Measurements from ENCODE around the gene TM2D3.
"Not testable (repeated sequence)": the region's sequence is repeated elsewhere in the genome, so short reads cannot be mapped to it uniquely, and the experiment has no call there.

The TM2D3 gene

GRCh38 chr15:101654624-101655337 is 2.6 kb upstream of the TM2D3 start:
- H3K36me3 ChIP-seq (ENCODE audit: control insufficient read depth, insufficient read depth, low read length); H3K27me3 ChIP-seq (ENCODE audit: insufficient read depth, low read length, poor library complexity); H4K5ac ChIP-seq (ENCODE audit: low read length); H3K79me1 ChIP-seq (ENCODE audit: low read length); H3K4ac ChIP-seq (ENCODE audit: low read depth, low read length); H3K9ac ChIP-seq (ENCODE audit: low read length); H3K23ac ChIP-seq (ENCODE audit: low read length); H4K8ac ChIP-seq (ENCODE audit: low read depth, low read length); H3K56ac ChIP-seq (ENCODE audit: low read length); H2AK5ac ChIP-seq (ENCODE audit: low read length); H3K4me1 ChIP-seq (ENCODE audit: control insufficient read depth, low read depth, low read length); H3K4me3 ChIP-seq (ENCODE audit: low read length); H3K27ac ChIP-seq (ENCODE audit: low read depth, low read length); H2BK5ac ChIP-seq (ENCODE audit: low read length); H3K18ac ChIP-seq (ENCODE audit: low read length); H2BK120ac ChIP-seq (ENCODE audit: low read depth, low read length); H3K4me2 ChIP-seq (ENCODE audit: low read length); H2BK15ac ChIP-seq (replicated peaks; ENCODE audit: low read depth): not testable (repeated sequence)
- peaks cover 10% of the 10 kb centered on the region for H3K79me2 ChIP-seq (ENCODE audit: control insufficient read depth, insufficient read depth, low read length)
- WGBS (ENCODE audit: extremely low coverage, insufficient coverage, low lambda C conversion rate) = no CpG with 5 or more reads among the region's 10 CpGs
- peak; percentile 37 for DNase-seq

GRCh38 chr15:101654171-101654570 is 2.0 kb upstream of the TM2D3 start:
- DNase-seq = no peak
- H2AK5ac ChIP-seq (ENCODE audit: low read length) = no peak overlapping the region
- H4K5ac ChIP-seq (ENCODE audit: low read length) = no peak overlapping the region
- H3K79me1 ChIP-seq (ENCODE audit: low read length) = peaks cover 12% of the 10 kb centered on the region
- H2BK5ac ChIP-seq (ENCODE audit: low read length) = no peak overlapping the region
- no peak overlapping the region for H3K23ac ChIP-seq (ENCODE audit: low read length)
- no peaks in the 10 kb centered on the region for H3K27me3 ChIP-seq (ENCODE audit: insufficient read depth, low read length, poor library complexity)
- H3K4me2 ChIP-seq (ENCODE audit: low read length) = no peak overlapping the region
- peaks cover 13% of the 10 kb centered on the region for H3K79me2 ChIP-seq (ENCODE audit: control insufficient read depth, insufficient read depth, low read length)
- H3K9ac ChIP-seq (ENCODE audit: low read length) = no peak overlapping the region
- H4K8ac ChIP-seq (ENCODE audit: low read depth, low read length) = no peak overlapping the region
- no peak overlapping the region for H3K56ac ChIP-seq (ENCODE audit: low read length)
- H3K4me3 ChIP-seq (ENCODE audit: low read length) = no peak overlapping the region
- no peak overlapping the region for H3K27ac ChIP-seq (ENCODE audit: low read depth, low read length)
- H3K18ac ChIP-seq (ENCODE audit: low read length) = no peak overlapping the region
- H3K36me3 ChIP-seq (ENCODE audit: control insufficient read depth, insufficient read depth, low read length) = no peaks in the 10 kb centered on the region
- no peak overlapping the region for H2BK120ac ChIP-seq (ENCODE audit: low read depth, low read length)
- no CpG with 5 or more reads among the region's 8 CpGs for WGBS (ENCODE audit: extremely low coverage, insufficient coverage, low lambda C conversion rate)
- peaks cover 3% of the 10 kb centered on the region for H3K4me1 ChIP-seq (ENCODE audit: control insufficient read depth, low read depth, low read length)
- H2BK15ac ChIP-seq (replicated peaks; ENCODE audit: low read depth) = no peak overlapping the region
- no peak overlapping the region for H3K4ac ChIP-seq (ENCODE audit: low read depth, low read length)

- Histone ChIP-seq H3K27ac (ENCODE audit: low read depth, low read length) (peak overlapping the region; percentile 42), H3K4me2 (ENCODE audit: low read length) (peak overlapping the region; percentile 95), H3K27me3 (ENCODE audit: insufficient read depth, low read length, poor library complexity) (no peaks in the 10 kb centered on the region), H3K56ac (ENCODE audit: low read length) (peak overlapping the region; percentile 99), H3K9ac (ENCODE audit: low read length) (peak overlapping the region; percentile 96), H3K79me2 (ENCODE audit: control insufficient read depth, insufficient read depth, low read length) (peaks cover 13% of the 10 kb centered on the region), H2AK5ac (ENCODE audit: low read length) (no peak overlapping the region), H2BK120ac (ENCODE audit: low read depth, low read length) (no peak overlapping the region), H3K4me1 (ENCODE audit: control insufficient read depth, low read depth, low read length) (peaks cover 3% of the 10 kb centered on the region), H3K4me3 (ENCODE audit: low read length) (peak overlapping the region; percentile 87), H2BK5ac (ENCODE audit: low read length) (no peak overlapping the region), H3K79me1 (ENCODE audit: low read length) (peaks cover 12% of the 10 kb centered on the region), H2BK15ac (replicated peaks; ENCODE audit: low read depth) (no peak overlapping the region), H3K18ac (ENCODE audit: low read length) (peak overlapping the region; percentile 53), H3K23ac (ENCODE audit: low read length) (peak overlapping the region; percentile 15), H4K8ac (ENCODE audit: low read depth, low read length) (no peak overlapping the region), H3K4ac (ENCODE audit: low read depth, low read length) (no peak overlapping the region), H3K36me3 (ENCODE audit: control insufficient read depth, insufficient read depth, low read length) (no peaks in the 10 kb centered on the region), H4K5ac (ENCODE audit: low read length) (no peak overlapping the region)
- DNase-seq = peak; percentile 56
- no CpG with 5 or more reads among the region's 42 CpGs for WGBS (ENCODE audit: extremely low coverage, insufficient coverage, low lambda C conversion rate)
Measured at GRCh38 chr15:101652786-101653430, 727 bp upstream of the TM2D3 start.

- Histone ChIP-seq H2BK120ac (ENCODE audit: low read depth, low read length) (no peak overlapping the region), H2AK5ac (ENCODE audit: low read length) (no peak overlapping the region), H4K8ac (ENCODE audit: low read depth, low read length) (no peak overlapping the region), H3K4me2 (ENCODE audit: low read length) (peak overlapping the region; percentile 90), H2BK5ac (ENCODE audit: low read length) (no peak overlapping the region), H3K4me3 (ENCODE audit: low read length) (peak overlapping the region; percentile 93), H3K79me1 (ENCODE audit: low read length) (peaks cover 16% of the 10 kb centered on the region), H4K5ac (ENCODE audit: low read length) (no peak overlapping the region), H3K56ac (ENCODE audit: low read length) (peak overlapping the region; percentile 93), H3K27me3 (ENCODE audit: insufficient read depth, low read length, poor library complexity) (no peaks in the 10 kb centered on the region), H3K9ac (ENCODE audit: low read length) (peak overlapping the region; percentile 83), H3K4ac (ENCODE audit: low read depth, low read length) (no peak overlapping the region), H3K27ac (ENCODE audit: low read depth, low read length) (peak overlapping the region; percentile 87), H3K36me3 (ENCODE audit: control insufficient read depth, insufficient read depth, low read length) (no peaks in the 10 kb centered on the region), H3K23ac (ENCODE audit: low read length) (no peak overlapping the region), H3K4me1 (ENCODE audit: control insufficient read depth, low read depth, low read length) (peaks cover 3% of the 10 kb centered on the region), H2BK15ac (replicated peaks; ENCODE audit: low read depth) (no peak overlapping the region), H3K79me2 (ENCODE audit: control insufficient read depth, insufficient read depth, low read length) (peaks cover 13% of the 10 kb centered on the region), H3K18ac (ENCODE audit: low read length) (peak overlapping the region; percentile 47)
- DNase-seq = peak; percentile 52
- WGBS (ENCODE audit: extremely low coverage, insufficient coverage, low lambda C conversion rate) = no CpG with 5 or more reads among the region's 32 CpGs
Measured at GRCh38 chr15:101651554-101652097, 555 bp downstream of the TM2D3 start.

- DNase-seq = no peak
- no peak overlapping the region for H3K4ac ChIP-seq (ENCODE audit: low read depth, low read length)
- no peak overlapping the region for H3K56ac ChIP-seq (ENCODE audit: low read length)
- H2BK15ac ChIP-seq (replicated peaks; ENCODE audit: low read depth) = no peak overlapping the region
- H3K23ac ChIP-seq (ENCODE audit: low read length) = no peak overlapping the region
- no peak overlapping the region for H2BK5ac ChIP-seq (ENCODE audit: low read length)
- no peak overlapping the region for H3K27ac ChIP-seq (ENCODE audit: low read depth, low read length)
- peaks cover 17% of the 10 kb centered on the region for H3K79me1 ChIP-seq (ENCODE audit: low read length)
- H3K9ac ChIP-seq (ENCODE audit: low read length) = no peak overlapping the region
- peaks cover 2% of the 10 kb centered on the region for H3K36me3 ChIP-seq (ENCODE audit: control insufficient read depth, insufficient read depth, low read length)
- H3K18ac ChIP-seq (ENCODE audit: low read length) = no peak overlapping the region
- no peaks in the 10 kb centered on the region for H3K27me3 ChIP-seq (ENCODE audit: insufficient read depth, low read length, poor library complexity)
- H3K4me3 ChIP-seq (ENCODE audit: low read length) = no peak overlapping the region
- no peak overlapping the region for H4K5ac ChIP-seq (ENCODE audit: low read length)
- peaks cover 3% of the 10 kb centered on the region for H3K4me1 ChIP-seq (ENCODE audit: control insufficient read depth, low read depth, low read length)
- H2AK5ac ChIP-seq (ENCODE audit: low read length) = no peak overlapping the region
- H3K4me2 ChIP-seq (ENCODE audit: low read length) = no peak overlapping the region
- H2BK120ac ChIP-seq (ENCODE audit: low read depth, low read length) = no peak overlapping the region
- H3K79me2 ChIP-seq (ENCODE audit: control insufficient read depth, insufficient read depth, low read length) = peaks cover 13% of the 10 kb centered on the region
- no peak overlapping the region for H4K8ac ChIP-seq (ENCODE audit: low read depth, low read length)
- WGBS (ENCODE audit: extremely low coverage, insufficient coverage, low lambda C conversion rate) = no CpG with 5 or more reads among the region's 5 CpGs
Measured at GRCh38 chr15:101650145-101650544, 2.0 kb downstream of the TM2D3 start.
